Endothelial cell of umbilical vein (primary cell): ENCODE measurements around the gene LY6G6C. TPM values are rescaled to one million over a fixed set of nuclear protein-coding genes. Genes with fewer than 3 reads are reported as not detected.

Source experiments
- BruUV-seq: library from RNA; stranded (reverse); fragments of 400-500 nt; replicated peaks from 2 replicates; lab custom pipeline; 2021; lab: Mats Ljungman, UMichigan
- CTCF ChIA-PET: fragments of 300-600, 350-600 bp; sonication (Branson Sonifier 250); formaldehyde crosslinking; loops from one replicate; lab custom pipeline; 2021; ENCODE audit warnings: antibody characterized with exemption, inconsistent platforms; lab: Charles Lee
- POLR2A ChIA-PET: fragments of 300-600, 350-600 bp; sonication (Branson Sonifier 250); formaldehyde crosslinking; loops from one replicate; lab custom pipeline; 2021; ENCODE audit warnings: antibody characterized with exemption, inconsistent platforms; lab: Charles Lee
- DNase-seq: peaks from one replicate; pipeline ENCODE4 v3.0.0-alpha.2; 2011; ENCODE audit warnings: low read depth, low spot score
- FAIRE-seq: peaks from 2 replicates; lab custom pipeline; 2011; peaks lifted over from hg19 to GRCh38; lab: Jason Lieb, UNC
- H2AFZ ChIP-seq: 2 replicates; pipeline ENCODE4 v1.6.0; 2012; ENCODE audit warnings: low read depth, low read length, control low read depth, inconsistent platforms
- H3K27ac ChIP-seq: 2 replicates; pipeline ENCODE4 v1.5.1; 2011; ENCODE audit warnings: low read depth, mild to moderate bottlenecking, control low read depth, low read length, moderate library complexity; ENCODE audit not compliant: insufficient read depth
- H3K27me3 ChIP-seq, 2 experiments: 2 replicates each; pipeline versions ENCODE4 v1.6.0 to v1.6.1; 2011; ENCODE audit warnings: low read length in 2 of 2, mixed read lengths in 1 of 2; ENCODE audit not compliant: control insufficient read depth in 2 of 2, insufficient read depth in 2 of 2
- H3K36me3 ChIP-seq, 2 experiments: 2 replicates in 1 of 2; 3 replicates in 1 of 2; pipeline ENCODE4 v1.5.1; 2011; ENCODE audit warnings: low read length in 2 of 2, mild to moderate bottlenecking in 1 of 2, moderate library complexity in 1 of 2; ENCODE audit not compliant: control insufficient read depth in 2 of 2, insufficient read depth in 2 of 2; ENCODE audit errors: extremely low read depth in 1 of 2
- H3K4me1 ChIP-seq: 3 replicates; pipeline ENCODE4 v1.5.1; 2011; ENCODE audit warnings: mild to moderate bottlenecking, low read length; ENCODE audit not compliant: control insufficient read depth, insufficient read depth; ENCODE audit errors: extremely low read depth
- H3K4me2 ChIP-seq: 2 replicates; pipeline ENCODE4 v1.6.1; 2011; ENCODE audit warnings: low read length, control low read depth, mixed read lengths; ENCODE audit not compliant: insufficient read depth
- H3K4me3 ChIP-seq, 3 experiments: fragments of 200-600 bp in 1 of 3; sonication (generic), shearing (Covaris generic) in 1 of 3; replicated peaks in 1 of 3; 2 replicates each; pipeline ENCODE4 v1.5.1; 2011 to 2016; ENCODE audit warnings: control low read depth in 3 of 3, low read length in 3 of 3, mild to moderate bottlenecking in 2 of 3, inconsistent platforms in 1 of 3, low read depth in 1 of 3, moderate library complexity in 1 of 3; ENCODE audit not compliant: insufficient read depth in 1 of 3
- H3K79me2 ChIP-seq: 2 replicates; pipeline ENCODE4 v1.6.0; 2012; ENCODE audit warnings: low read length, inconsistent platforms; ENCODE audit not compliant: control insufficient read depth, insufficient read depth
- H3K9ac ChIP-seq: replicated peaks from 2 replicates; pipeline ENCODE3; 2011; ENCODE audit warnings: low read length, control low read depth; ENCODE audit not compliant: insufficient read depth; ENCODE audit errors: extremely low read depth
- H3K9me1 ChIP-seq: replicated peaks from 3 replicates; pipeline ENCODE4 v1.6.0; 2011; ENCODE audit warnings: mild to moderate bottlenecking, low read length; ENCODE audit not compliant: control insufficient read depth, insufficient read depth; ENCODE audit errors: extremely low read depth
- H3K9me3 ChIP-seq: replicated peaks from 2 replicates; pipeline ENCODE4 v1.5.1; 2012; ENCODE audit warnings: low read length, inconsistent platforms; ENCODE audit not compliant: control insufficient read depth, insufficient read depth
- H4K20me1 ChIP-seq: replicated peaks from 2 replicates; pipeline ENCODE3; 2011; ENCODE audit warnings: mild to moderate bottlenecking, low read length; ENCODE audit not compliant: control insufficient read depth, insufficient read depth; ENCODE audit errors: extremely low read depth
- CTCF ChIP-seq, 2 donors: IDR thresholded peaks; 1 replicate in 1 of 2; 2 replicates in 1 of 2; pipeline ENCODE4 v1.5.1; 2011; ENCODE audit warnings: low read length in 2 of 2, mild to moderate bottlenecking in 2 of 2, moderate library complexity in 2 of 2, control low read depth in 1 of 2, inconsistent platforms in 1 of 2, low read depth in 1 of 2; ENCODE audit not compliant: insufficient read depth in 1 of 2; ENCODE audit errors: extremely low read depth in 1 of 2
- EZH2 ChIP-seq: IDR thresholded peaks from 2 replicates; pipeline ENCODE4 v1.6.1; 2012; ENCODE audit warnings: borderline replicate concordance, low read depth, mild to moderate bottlenecking, moderate library complexity, low read length, inconsistent platforms; ENCODE audit not compliant: severe bottlenecking
- FOS ChIP-seq: IDR thresholded peaks from 2 replicates; pipeline ENCODE4 v1.6.1; 2011; ENCODE audit warnings: mild to moderate bottlenecking, low read length, moderate library complexity, borderline replicate concordance; ENCODE audit not compliant: insufficient read depth
- GATA2 ChIP-seq: IDR thresholded peaks from 2 replicates; pipeline ENCODE4 v1.7.0; 2011; ENCODE audit warnings: low read depth, mild to moderate bottlenecking, moderate library complexity, mixed read lengths, low read length; ENCODE audit not compliant: insufficient read length, insufficient read depth
- JUN ChIP-seq: IDR thresholded peaks from 2 replicates; pipeline ENCODE4 v1.6.1; 2011; ENCODE audit warnings: borderline replicate concordance, low read depth; ENCODE audit not compliant: insufficient read length, insufficient read depth
- MAX ChIP-seq: IDR thresholded peaks from 2 replicates; pipeline ENCODE4 v1.6.1; 2011; ENCODE audit not compliant: insufficient read depth, insufficient read length
- MYC ChIP-seq: IDR thresholded peaks from one replicate; pipeline ENCODE4 v1.6.1; 2011; ENCODE audit warnings: mild to moderate bottlenecking, low read depth, low read length
- POLR2A ChIP-seq: IDR thresholded peaks from 2 replicates; pipeline ENCODE4 v1.6.1; 2012; ENCODE audit warnings: low read depth, mild to moderate bottlenecking, control low read depth, low read length
- POLR2AphosphoS5 ChIP-seq: IDR thresholded peaks from 2 replicates; pipeline ENCODE4 v1.6.1; 2012; ENCODE audit warnings: low read depth, mild to moderate bottlenecking, control low read depth, low read length, moderate library complexity; ENCODE audit not compliant: insufficient read depth
- dilution Hi-C: fragments of 300-500 bp; cut with MboI; formaldehyde crosslinking; loops from one replicate; pipeline ENCODE4 v1.15.0; 2019; ENCODE audit warnings: low sequenced_read_pairs; ENCODE audit not compliant: extremely low pct_ligation_motif_present
- intact Hi-C: fragments of 100-400 bp; cut with micrococcal nuclease; formaldehyde crosslinking; loops from one replicate; pipeline ENCODE4 v1.10.0; 2022
- polyA plus RNA-seq, 4 experiments: library from polyadenylated mRNA; depleted of rRNA in 3 of 4; stranded (reverse) in 3 of 4; unstranded in 1 of 4; fragments of >200 nt; gene quantifications; 2 replicates each; pipeline versions ENCODE4 v1.2.1 to v1.2.3, GENCODE V29; 2011 to 2012; ENCODE audit warnings: missing spikeins in 1 of 4
- total RNA-seq: library from RNA; stranded (reverse); gene quantifications from 2 replicates; pipeline ENCODE4 v1.2.3, GENCODE V29; 2021

Gene LY6G6C
- total and polyA plus RNA-seq, 2 donors (not counting 3 experiments of a cell fraction or from before 2014, with no cell fraction given), result 0.33 TPM; not detected in 1

- no TSS peak for BruUV-seq
- POLR2A ChIA-PET, result no interaction called here
- H2AFZ ChIP-seq, result no peak overlapping the region
- intact Hi-C loops (no loop called here), dilution Hi-C loops (no loop called here)
- no peak overlapping the region for H3K4me3 ChIP-seq
- DNase-seq (no peak), FAIRE-seq (no peak)
- no peak overlapping the region for H3K9ac ChIP-seq
- no peak overlapping the region for H3K4me2 ChIP-seq
- CTCF ChIA-PET, result interaction anchor here (0.7 kb wide), 1 partner anchor 33 kb away, joined by 3 read pairs; no protein-coding TSS in a partner anchor
- TF ChIP-seq POLR2AphosphoS5 (no peak), MYC (no peak), POLR2A (no peak), JUN (no peak), GATA2 (no peak), FOS (no peak), MAX (no peak), EZH2 (no peak), CTCF (IDR thresholded peaks at IDR 0.05; ENCODE audit: extremely low read depth in 1 of 2, insufficient read depth in 1 of 2, low read depth in 1 of 2, low read length in 2 of 2) (no peak)
- H3K79me2 ChIP-seq, result no peaks in the 10 kb centered on the region
- H3K36me3 ChIP-seq, result peaks cover 2% of the 10 kb centered on the region in 2 experiments
- no peaks in the 10 kb centered on the region for H4K20me1 ChIP-seq
- H3K27me3 ChIP-seq, result no peaks in the 10 kb centered on the region
- no peaks in the 10 kb centered on the region for H3K9me1 ChIP-seq
- peak overlapping the region; percentile 2 for H3K27ac ChIP-seq
- no peaks in the 10 kb centered on the region for H3K4me1 ChIP-seq
- H3K9me3 ChIP-seq, result no peaks in the 10 kb centered on the region
These were observed 41.5 kb upstream of the LY6G6C start for GRCh38 chr6:31762878-31763618.
